Measurements from ENCODE around the gene FBXL19.

The FBXL19 gene

GRCh38 chr16:30912794-30913412 lies 10.5 kb upstream of the FBXL19 start:
- no peak for TF ChIP-seq CTCF (IDR thresholded peaks at IDR 0.05; ENCODE audit: low read depth, low read length, missing control alignments)
- DNase-seq (ENCODE audit: low read depth) = no peak
- no peak overlapping the region for H3K4me3 ChIP-seq (ENCODE audit: low read depth, low read length)

- no peak for TF ChIP-seq CTCF (IDR thresholded peaks at IDR 0.05; ENCODE audit: low read depth, low read length, missing control alignments)
- no peak for DNase-seq (ENCODE audit: low read depth)
- H3K4me3 ChIP-seq (ENCODE audit: low read depth, low read length) = no peak overlapping the region
Measured at GRCh38 chr16:30914830-30915229, 8.5 kb upstream of the FBXL19 start.

- DNase-seq (ENCODE audit: low read depth) = no peak
- no peak overlapping the region for H3K4me3 ChIP-seq (ENCODE audit: low read depth, low read length)
- TF ChIP-seq CTCF (IDR thresholded peaks at IDR 0.05; ENCODE audit: low read depth, low read length, missing control alignments) = no peak
Measured at GRCh38 chr16:30918614-30919013, 4.8 kb upstream of the FBXL19 start.

GRCh38 chr16:30920891-30921290 lies 2.5 kb upstream of the FBXL19 start:
- no peak for DNase-seq (ENCODE audit: low read depth)
- no peak overlapping the region for H3K4me3 ChIP-seq (ENCODE audit: low read depth, low read length)
- no peak for TF ChIP-seq CTCF (IDR thresholded peaks at IDR 0.05; ENCODE audit: low read depth, low read length, missing control alignments)

GRCh38 chr16:30921459-30921747 lies 2.0 kb upstream of the FBXL19 start:
- no peak for TF ChIP-seq CTCF (IDR thresholded peaks at IDR 0.05; ENCODE audit: low read depth, low read length, missing control alignments)
- H3K4me3 ChIP-seq (ENCODE audit: low read depth, low read length) = peak overlapping the region; percentile 76; the same call in 1 of the 2 replicates

GRCh38 chr16:30921748-30922419 lies 1.5 kb upstream of the FBXL19 start:
- TF ChIP-seq CTCF (IDR thresholded peaks at IDR 0.05; ENCODE audit: low read depth, low read length, missing control alignments) = peak; percentile 90
- peak overlapping the region; percentile 76 for H3K4me3 ChIP-seq (ENCODE audit: low read depth, low read length)
- DNase-seq (ENCODE audit: low read depth) = no peak

More at GRCh38 chr16:30921459-30921747, 2.0 kb upstream of the FBXL19 start:
- no peak for DNase-seq (ENCODE audit: low read depth)

All from GM12864 (cell line).